ENCODE measurements around the gene FAAP24.
"Not testable (repeated sequence)": the region's sequence is repeated elsewhere in the genome, so short reads cannot be mapped to it uniquely, and the experiment has no call there.

FAAP24 gene

DNA sequence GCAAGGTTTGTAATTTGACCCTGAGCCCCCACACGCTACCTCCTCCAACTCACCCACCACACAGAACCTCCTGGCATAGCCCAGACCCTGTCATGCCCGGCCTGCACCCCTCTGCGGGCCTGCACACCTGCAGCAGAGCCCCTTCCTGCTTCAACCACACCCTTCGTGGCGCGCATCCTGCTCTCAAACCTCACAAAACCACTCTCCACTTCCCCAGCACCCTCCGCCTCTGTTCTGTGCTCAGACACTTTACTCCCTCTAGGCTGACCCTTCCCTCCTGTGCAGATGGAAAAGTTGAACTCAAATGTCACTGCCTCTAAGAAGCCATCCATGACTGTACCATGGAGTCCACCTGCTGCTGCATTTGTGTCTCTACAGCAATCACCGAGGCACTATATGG, 28.5 kb downstream of the FAAP24 start:
- no peak for DNase-seq

DNA sequence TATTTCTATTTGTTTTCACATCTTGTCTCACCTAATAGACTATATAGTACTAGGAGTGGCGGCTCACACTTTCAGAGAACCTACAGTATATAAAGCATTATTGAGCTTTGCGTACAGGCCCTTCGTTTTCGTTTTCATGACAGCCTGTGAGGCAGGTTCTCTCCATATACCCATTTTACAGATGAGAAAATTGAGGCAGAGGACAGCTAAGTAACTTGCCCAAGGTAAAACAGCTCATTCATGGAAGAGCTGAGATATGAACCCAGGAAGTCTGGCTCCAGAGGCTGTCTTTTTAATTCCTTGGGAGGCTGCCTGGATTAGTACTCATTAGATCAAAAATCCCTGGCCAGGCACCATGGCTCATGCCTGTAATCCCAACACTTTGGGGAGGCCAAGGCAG, 28.9 kb downstream of the FAAP24 start:
- DNase-seq, result no peak

DNA sequence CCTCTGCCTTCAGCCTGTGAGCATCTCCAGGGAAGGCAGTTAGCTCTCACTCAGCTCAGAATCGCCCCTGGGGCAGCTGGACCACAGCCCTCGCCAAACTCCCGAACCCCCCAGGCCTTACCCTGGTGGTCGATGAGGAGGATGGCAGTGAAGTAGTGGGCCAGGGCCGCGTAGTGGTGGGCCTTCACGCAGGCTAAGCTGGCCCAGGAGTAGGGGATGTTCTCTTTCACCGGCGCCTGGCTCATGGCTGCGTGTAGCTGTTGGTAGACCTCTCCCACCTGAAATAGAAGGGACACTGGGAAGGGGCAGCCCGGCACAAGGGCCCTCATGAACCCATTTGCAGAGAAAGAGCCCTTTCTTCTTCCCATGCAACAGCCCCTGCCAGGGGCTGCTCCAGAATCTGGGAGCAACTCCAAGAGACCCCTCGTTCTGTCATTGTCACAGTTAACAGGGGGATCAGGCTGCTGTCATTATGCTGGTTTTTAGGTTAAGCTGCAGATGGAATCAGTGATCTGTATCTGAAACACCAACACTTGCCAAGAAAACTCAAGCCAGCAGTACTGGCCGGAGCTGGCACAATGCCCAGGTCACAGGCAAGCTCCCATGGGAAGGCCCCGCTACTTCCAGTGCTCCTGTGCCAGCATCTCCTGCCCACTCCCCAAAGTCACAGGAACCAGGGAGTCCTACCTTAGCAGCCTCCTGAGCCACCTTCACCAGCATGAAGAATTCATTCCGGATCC, 30.3 kb downstream of the FAAP24 start:
- DNase-seq, result not testable (repeated sequence)

DNA sequence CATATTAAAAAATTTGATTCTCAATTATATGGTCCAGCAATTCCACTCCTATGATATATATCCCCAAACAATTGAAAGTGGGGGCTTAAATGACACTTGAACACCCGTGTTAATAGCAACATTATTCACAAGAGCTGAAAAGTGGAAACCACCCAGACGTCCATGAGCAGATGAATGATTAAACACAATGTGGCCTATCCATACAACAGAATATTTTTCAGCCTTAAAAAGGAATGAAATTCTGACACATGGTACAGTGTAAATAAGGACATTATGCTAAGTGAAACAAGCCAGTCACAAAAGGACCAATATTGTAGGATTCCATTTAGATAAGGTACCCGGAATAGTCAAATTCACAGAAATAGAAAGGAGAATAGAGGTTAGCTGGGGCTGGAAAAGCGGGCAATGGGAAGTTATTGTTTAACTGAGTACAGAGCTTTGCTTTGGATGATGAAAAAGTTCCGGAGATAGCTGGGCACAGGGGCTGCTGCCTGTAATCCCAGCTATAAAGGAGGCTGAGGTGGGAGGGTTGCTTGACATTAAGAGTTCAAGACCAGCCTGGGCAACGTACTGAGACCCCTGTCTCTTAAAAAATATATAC, 31.5 kb downstream of the FAAP24 start:
- DNase-seq, result not testable (repeated sequence)

DNA sequence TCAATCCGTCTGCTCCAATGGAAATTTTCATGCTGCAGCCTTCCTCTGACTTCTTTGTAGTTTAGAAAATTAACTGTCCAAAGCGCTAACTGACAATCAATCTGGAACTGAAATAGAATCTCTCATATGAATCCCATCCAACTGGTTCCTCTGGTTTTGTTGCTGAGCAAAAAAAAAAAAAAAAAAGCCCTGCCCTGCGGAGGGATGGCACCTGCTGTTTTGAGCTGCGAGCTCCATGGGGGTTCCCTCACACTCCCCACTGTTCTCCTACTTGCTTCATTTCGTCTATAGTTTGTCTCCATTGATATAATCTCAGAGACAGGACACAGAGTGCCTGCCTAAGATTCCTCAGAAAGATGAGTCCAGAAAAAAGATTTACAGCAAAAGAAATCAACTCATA, 33.4 kb downstream of the FAAP24 start:
- DNase-seq, result no peak

DNA sequence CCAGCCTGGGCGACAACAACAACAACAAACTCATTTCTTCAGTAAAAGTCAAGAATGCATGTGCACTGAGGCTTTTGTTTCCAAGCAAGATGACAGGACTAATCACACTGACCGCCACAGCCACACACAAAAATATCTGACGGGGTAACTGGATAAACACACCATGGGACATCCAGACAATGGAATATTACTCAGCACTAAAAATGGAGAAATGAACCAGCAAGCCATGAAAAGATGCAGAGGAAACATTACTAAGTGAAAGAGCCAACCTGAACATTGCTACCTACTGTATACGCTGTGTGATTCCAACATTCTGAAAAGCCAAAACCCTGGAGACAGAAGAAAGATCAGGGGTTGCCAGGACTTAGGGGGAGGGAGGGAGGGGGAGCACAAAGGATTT, 36.7 kb downstream of the FAAP24 start:
- no peak for DNase-seq

DNA sequence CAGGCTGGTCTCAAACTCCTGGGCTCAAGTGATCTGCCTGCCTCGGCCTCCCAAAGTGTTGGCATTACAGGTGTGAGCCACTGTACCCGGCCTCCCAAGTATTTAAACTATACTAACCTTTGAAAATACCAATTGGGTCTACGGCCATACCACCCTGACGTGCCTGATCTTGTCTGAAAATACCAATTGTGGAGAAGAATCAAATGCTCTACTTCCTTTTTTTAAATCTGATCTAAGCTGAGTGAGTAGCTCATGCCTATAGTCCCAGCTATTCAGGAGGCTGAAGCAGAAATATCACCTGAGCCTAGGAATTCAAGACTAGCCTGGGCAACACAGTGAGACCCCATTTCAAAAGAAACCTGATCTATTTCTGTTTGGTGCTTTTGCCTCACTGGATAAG, 38.8 kb downstream of the FAAP24 start:
- not testable (repeated sequence) for DNase-seq

DNA sequence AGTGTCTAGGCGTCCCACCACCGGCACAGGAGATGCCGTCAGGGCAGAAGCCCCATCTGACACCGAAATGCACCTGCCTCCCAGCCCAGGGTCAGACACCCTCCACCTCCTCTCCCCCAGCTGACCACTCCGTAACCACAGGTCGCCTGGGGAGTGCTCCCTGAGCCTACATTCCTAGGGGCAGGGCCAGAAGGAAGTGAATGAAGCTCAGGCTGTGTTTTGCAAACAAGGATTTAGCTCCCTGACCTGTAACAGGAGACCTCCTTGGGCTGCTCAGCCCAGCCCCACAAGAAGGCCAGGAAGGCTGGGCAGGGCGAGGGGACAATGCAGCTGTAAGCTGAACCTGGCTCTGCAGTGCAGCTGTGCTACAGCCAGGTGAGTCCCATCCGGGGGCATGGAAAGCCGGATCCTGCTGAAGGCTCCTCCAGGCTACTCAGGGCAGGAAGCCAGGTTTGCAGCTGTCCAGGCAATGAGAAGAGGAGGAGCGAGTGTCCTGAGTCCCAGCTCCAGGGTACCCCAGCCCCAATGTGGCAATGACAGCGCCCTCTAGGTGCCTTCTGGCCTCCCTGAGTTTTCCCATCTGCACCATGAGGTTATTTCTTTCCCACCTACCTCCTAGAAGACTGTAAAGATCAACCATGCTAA, 50.6 kb downstream of the FAAP24 start:
- DNase-seq, result no peak

DNA sequence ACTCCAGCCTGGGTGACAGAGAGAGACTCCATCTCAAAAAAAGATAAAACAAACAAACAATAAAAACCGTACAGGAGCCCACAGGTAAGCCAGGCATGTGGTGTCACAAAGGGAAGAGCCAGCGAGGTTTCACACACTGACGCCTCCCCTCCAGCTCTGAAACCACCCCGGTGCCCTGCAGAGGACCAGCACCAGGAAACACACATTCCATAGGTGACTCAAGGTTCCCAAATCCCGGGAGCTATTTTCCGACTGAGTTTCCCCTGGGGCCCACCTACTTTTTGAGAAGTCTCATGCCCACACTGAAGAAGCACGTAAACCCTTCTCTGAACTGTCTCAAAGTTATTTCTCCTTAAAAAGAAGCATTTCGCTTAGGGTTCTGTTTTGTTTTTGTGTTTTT, 52.4 kb downstream of the FAAP24 start:
- no peak for DNase-seq

DNA sequence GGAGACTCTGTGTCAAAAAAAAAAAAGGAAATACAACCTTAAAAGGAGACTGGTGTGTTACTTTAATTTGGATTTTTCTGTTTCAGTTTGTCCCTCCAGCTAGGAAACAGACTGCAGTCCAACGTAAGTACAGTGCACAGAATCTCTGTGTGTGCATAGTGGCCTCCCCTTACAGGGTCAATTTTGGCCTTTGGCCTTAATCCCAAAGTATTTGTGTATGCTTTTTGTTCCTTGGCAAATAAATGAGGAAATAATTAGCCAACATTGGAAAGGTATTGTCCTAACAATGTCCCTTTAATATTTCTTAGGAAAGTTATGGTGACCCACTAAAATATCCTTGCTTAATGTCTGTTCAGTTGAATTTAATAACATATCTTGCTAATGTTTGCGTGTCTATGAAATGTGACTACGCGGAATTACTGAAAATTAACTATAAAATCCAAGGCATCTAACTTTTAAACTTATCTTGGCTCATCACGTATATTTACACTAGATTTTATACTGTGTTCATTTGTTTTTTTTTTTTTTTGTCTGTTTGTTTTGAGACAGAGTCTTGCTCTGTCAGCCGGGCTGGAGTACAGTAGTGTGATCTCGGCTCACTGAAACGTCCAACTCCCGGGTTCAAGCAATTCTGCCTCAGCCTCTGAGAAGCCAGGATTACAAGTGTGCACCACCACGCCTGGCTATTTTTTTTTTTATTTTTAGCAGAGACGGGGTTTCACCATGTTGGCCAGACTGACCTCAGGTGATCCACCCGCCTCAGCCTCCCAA, 53.6 kb downstream of the FAAP24 start:
- not testable (repeated sequence) for DNase-seq

DNA sequence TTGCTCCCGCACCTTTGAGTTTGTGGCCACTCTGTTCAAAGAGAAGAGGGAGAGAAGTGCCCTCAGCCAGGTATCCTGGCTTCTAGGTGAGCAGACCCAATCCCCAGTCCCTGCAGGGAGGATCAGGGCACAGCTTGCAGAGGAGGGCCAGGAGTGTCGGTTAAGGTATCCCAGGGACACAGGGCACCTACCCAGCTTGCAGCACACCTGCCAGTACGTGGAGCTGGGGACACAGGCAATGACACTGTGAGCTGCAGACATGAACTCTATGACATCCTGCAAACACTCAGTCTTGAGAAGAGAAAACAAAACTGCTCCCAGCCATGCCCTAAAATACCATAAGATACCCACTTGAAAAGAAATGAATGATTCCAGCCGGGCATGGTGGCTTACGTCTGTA, 54.6 kb downstream of the FAAP24 start:
- DNase-seq, result not testable (repeated sequence)

Measured in stimulated activated CD4-positive, alpha-beta T cell treated with anti-CD3 and anti-CD28 coated beads, Interleukin-2, amount 100 ng/mL, for 48 hours (primary cell).